HepG2 (cell line): ENCODE results near the gene GSK3A. TPM values are rescaled to one million over a fixed set of nuclear protein-coding genes. Genes with fewer than 3 reads are reported as not detected.

Source experiments
- CSRNP1 ChIP-seq: sonication (generic); formaldehyde crosslinking; IDR thresholded peaks from 2 replicates; pipeline ENCODE4 v1.8.1; 2023; ENCODE audit warnings: mild to moderate bottlenecking, missing genetic modification reagents
- DMAP1 ChIP-seq: IDR thresholded peaks from 2 replicates; pipeline ENCODE4 v1.6.1; 2016
- FOXK2 ChIP-seq: fragments of 450-650 bp; IDR thresholded peaks from 2 replicates; pipeline ENCODE4 v1.6.1; 2016
- JUND ChIP-seq: sonication (generic); formaldehyde crosslinking; IDR thresholded peaks from 2 replicates; pipeline ENCODE4 v1.8.0; 2022; ENCODE audit warnings: mild to moderate bottlenecking, missing genetic modification reagents
- MTF1 ChIP-seq: sonication (generic); formaldehyde crosslinking; IDR thresholded peaks from 2 replicates; pipeline ENCODE4 v1.5.0; 2020; ENCODE audit warnings: missing genetic modification reagents
- NFKB2 ChIP-seq: sonication (generic); formaldehyde crosslinking; IDR thresholded peaks from 2 replicates; pipeline ENCODE4 v1.4.0; 2020; ENCODE audit warnings: missing genetic modification reagents, borderline replicate concordance
- RXRB ChIP-seq: IDR thresholded peaks from 2 replicates; pipeline ENCODE4 v1.6.1; 2016; ENCODE audit warnings: borderline replicate concordance, missing genetic modification reagents, missing compliant biosample characterization
- ZBED4 ChIP-seq: sonication (generic); formaldehyde crosslinking; IDR thresholded peaks from 2 replicates; pipeline ENCODE4 v1.4.0; 2020; ENCODE audit warnings: missing genetic modification reagents, borderline replicate concordance
- ZFP62 ChIP-seq: sonication (generic); formaldehyde crosslinking; IDR thresholded peaks from 2 replicates; pipeline ENCODE4 v1.4.0; 2020; ENCODE audit warnings: missing genetic modification reagents
- ZNF180 ChIP-seq: sonication (generic); formaldehyde crosslinking; IDR thresholded peaks from 2 replicates; pipeline ENCODE4 v1.4.0; 2020; ENCODE audit warnings: low read depth, missing genetic modification reagents, borderline replicate concordance
- ZNF335 ChIP-seq: sonication (generic); formaldehyde crosslinking; IDR thresholded peaks from 2 replicates; pipeline ENCODE4 v1.4.0; 2020; ENCODE audit warnings: missing genetic modification reagents
- ZNF615 ChIP-seq: sonication (generic); formaldehyde crosslinking; IDR thresholded peaks from 2 replicates; pipeline ENCODE4 v1.5.0; 2020; ENCODE audit warnings: mild to moderate bottlenecking, missing genetic modification reagents, borderline replicate concordance
- ZNF781 ChIP-seq: sonication (generic); formaldehyde crosslinking; IDR thresholded peaks from 2 replicates; pipeline ENCODE4 v1.5.1; 2020; ENCODE audit warnings: borderline replicate concordance, mild to moderate bottlenecking, missing genetic modification reagents; ENCODE audit errors: not compliant biosample characterization
- polyA plus RNA-seq, 8 experiments: library from polyadenylated mRNA; depleted of rRNA in 3 of 8; stranded (reverse) in 7 of 8; unstranded in 1 of 8; fragments of >200 nt; fragmentation: Illumina TruSeq in 4 of 8; extraction: Trizol in 4 of 8; gene quantifications; 2 replicates each; pipeline versions ENCODE4 v1.2.1 to v1.2.3, GENCODE V29; 2011 to 2016; ENCODE audit warnings: low read depth in 4 of 8, missing spikeins in 1 of 8, mixed read lengths in 1 of 8; ENCODE audit not compliant: insufficient read depth in 1 of 8
- total RNA-seq, 5 experiments: library from RNA; depleted of rRNA; stranded (reverse); fragments of >200 nt; fragmentation: Illumina TruSeq; extraction: Trizol; gene quantifications; 2 replicates each; pipeline ENCODE4 v1.2.3, GENCODE V29; 2016; ENCODE audit warnings: low read depth in 1 of 5
- TF ChIP-seq, protein P1 (sequence below), 2 experiments: sonication (generic) in 1 of 2; formaldehyde crosslinking in 1 of 2; IDR thresholded peaks; 2 replicates each; pipeline versions ENCODE4 v1.5.1 to v1.6.1; 2011 to 2020; ENCODE audit warnings: borderline replicate concordance in 1 of 2, low read depth in 1 of 2, low read length in 1 of 2, mild to moderate bottlenecking in 1 of 2, missing genetic modification reagents in 1 of 2, moderate library complexity in 1 of 2
- TF ChIP-seq, protein P2 (sequence below): sonication (generic); formaldehyde crosslinking; conservative IDR thresholded peaks from 2 replicates; pipeline ENCODE4 v1.4.0; 2020; ENCODE audit warnings: missing genetic modification reagents
- TF ChIP-seq, protein P3 (sequence below): sonication (generic); formaldehyde crosslinking; IDR thresholded peaks from 2 replicates; pipeline ENCODE4 v1.8.0; 2022; ENCODE audit warnings: missing genetic modification reagents, mild to moderate bottlenecking, inconsistent platforms, borderline replicate concordance

The GSK3A gene
- total and polyA plus RNA-seq, 2 of the 13 experiments (the other 11 are each of a cell fraction or from before 2014, with no cell fraction given), result 16.9 to 52.5 TPM

GRCh38 chr19:42242512-42243409 is at the start of gene GSK3A (continued):
- TF ChIP-seq ZBED4 (peak; percentile 59; the same call in 1 of the 2 replicates), DMAP1 (CRISPR knock-in tag) (no peak; the same call in 1 of the 2 replicates), ZNF180 (0 out of 2 replicates have a peak, but pooled peaks have one; percentile 88), JUND (CRISPR knock-in tag) (peak; percentile 58; the same call in 1 of the 2 replicates), ZNF615 (CRISPR knock-in tag) (no peak), ZFP62 (CRISPR knock-in tag) (0 out of 2 replicates have a peak, but pooled peaks have one; percentile 64), NFKB2 (CRISPR knock-in tag) (no peak), MTF1 (CRISPR knock-in tag) (no peak), FOXK2 (peak; percentile 49; the same call in 1 of the 2 replicates), ZNF335 (CRISPR knock-in tag) (peak; percentile 50; the same call in 1 of the 2 replicates), ZNF781 (no peak), RXRB (CRISPR knock-in tag) (peak; percentile 78), CSRNP1 (CRISPR knock-in tag) (no peak)
- TF ChIP-seq, protein P1, sequence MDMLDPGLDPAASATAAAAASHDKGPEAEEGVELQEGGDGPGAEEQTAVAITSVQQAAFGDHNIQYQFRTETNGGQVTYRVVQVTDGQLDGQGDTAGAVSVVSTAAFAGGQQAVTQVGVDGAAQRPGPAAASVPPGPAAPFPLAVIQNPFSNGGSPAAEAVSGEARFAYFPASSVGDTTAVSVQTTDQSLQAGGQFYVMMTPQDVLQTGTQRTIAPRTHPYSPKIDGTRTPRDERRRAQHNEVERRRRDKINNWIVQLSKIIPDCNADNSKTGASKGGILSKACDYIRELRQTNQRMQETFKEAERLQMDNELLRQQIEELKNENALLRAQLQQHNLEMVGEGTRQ (IDR thresholded peaks at IDR 0.05; ENCODE audit: low read depth, low read length), result no peak; the same call in 1 of the 2 replicates
- TF ChIP-seq, protein P1 (CRISPR knock-in tag; IDR thresholded peaks at IDR 0.05; ENCODE audit: borderline replicate concordance), result no peak; the same call in 1 of the 2 replicates
- TF ChIP-seq, protein P2, sequence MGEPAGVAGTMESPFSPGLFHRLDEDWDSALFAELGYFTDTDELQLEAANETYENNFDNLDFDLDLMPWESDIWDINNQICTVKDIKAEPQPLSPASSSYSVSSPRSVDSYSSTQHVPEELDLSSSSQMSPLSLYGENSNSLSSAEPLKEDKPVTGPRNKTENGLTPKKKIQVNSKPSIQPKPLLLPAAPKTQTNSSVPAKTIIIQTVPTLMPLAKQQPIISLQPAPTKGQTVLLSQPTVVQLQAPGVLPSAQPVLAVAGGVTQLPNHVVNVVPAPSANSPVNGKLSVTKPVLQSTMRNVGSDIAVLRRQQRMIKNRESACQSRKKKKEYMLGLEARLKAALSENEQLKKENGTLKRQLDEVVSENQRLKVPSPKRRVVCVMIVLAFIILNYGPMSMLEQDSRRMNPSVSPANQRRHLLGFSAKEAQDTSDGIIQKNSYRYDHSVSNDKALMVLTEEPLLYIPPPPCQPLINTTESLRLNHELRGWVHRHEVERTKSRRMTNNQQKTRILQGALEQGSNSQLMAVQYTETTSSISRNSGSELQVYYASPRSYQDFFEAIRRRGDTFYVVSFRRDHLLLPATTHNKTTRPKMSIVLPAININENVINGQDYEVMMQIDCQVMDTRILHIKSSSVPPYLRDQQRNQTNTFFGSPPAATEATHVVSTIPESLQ (CRISPR knock-in tag), result no peak
- TF ChIP-seq, protein P3, sequence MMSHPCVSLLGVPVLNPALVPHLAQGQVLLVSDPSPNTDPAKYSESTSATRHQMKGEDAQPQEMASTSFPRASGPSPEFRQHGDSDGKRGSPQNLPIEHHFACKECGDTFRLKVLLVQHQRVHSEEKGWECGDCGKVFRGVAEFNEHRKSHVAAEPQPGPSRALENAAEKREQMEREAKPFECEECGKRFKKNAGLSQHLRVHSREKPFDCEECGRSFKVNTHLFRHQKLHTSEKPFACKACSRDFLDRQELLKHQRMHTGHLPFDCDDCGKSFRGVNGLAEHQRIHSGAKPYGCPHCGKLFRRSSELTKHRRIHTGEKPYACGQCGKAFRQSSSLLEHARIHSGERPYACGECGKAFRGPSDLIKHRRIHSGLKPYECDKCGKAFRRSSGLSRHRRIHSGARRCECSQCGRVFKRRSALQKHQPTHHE, result no peak
